GM12878 (cell line): ENCODE results near the gene AGRN. TPM values are rescaled to one million over a fixed set of nuclear protein-coding genes. Genes with fewer than 3 reads are reported as not detected.

ENCODE experiments used
- ATAC-seq: fragments of 200-7000 bp; cut with Tn5 transposase; 3 replicates; pipeline ENCODE4 v1.9.1; 2020; ENCODE audit warnings: mild to moderate bottlenecking, moderate library complexity
- BruUV-seq: library from RNA; stranded (reverse); fragments of 400-500 nt; replicated peaks from 2 replicates; lab custom pipeline; 2021; lab: Mats Ljungman, UMichigan
- CTCF ChIA-PET: fragments of 300-600 bp; sonication (Branson Sonifier 250); formaldehyde crosslinking; extraction: SDS; loops from one replicate; lab custom pipeline; 2021; ENCODE audit warnings: inconsistent platforms; lab: Yijun Ruan, JAX
- POLR2A ChIA-PET: fragments of 350-600 bp; formaldehyde crosslinking; extraction: SDS; loops from one replicate; lab custom pipeline; 2021; ENCODE audit warnings: inconsistent platforms; lab: Charles Lee
- RAD21 ChIA-PET: fragments of 300-600 bp; sonication (Branson Sonifier 250); formaldehyde crosslinking; loops from one replicate; lab custom pipeline; 2023; ENCODE audit warnings: antibody characterized with exemption; ENCODE audit not compliant: unreplicated experiment; lab: Charles Lee
- SMC1A ChIA-PET: fragments of 300-600 bp; sonication (Branson Sonifier 250); formaldehyde crosslinking; loops from one replicate; lab custom pipeline; 2023; ENCODE audit not compliant: unreplicated experiment, uncharacterized antibody; lab: Charles Lee
- DNase-seq: peaks from one replicate; pipeline ENCODE4 v3.0.0-alpha.2; 2011; ENCODE audit warnings: low read depth, low spot score
- FAIRE-seq: peaks from 3 replicates; lab custom pipeline; 2011; peaks lifted over from hg19 to GRCh38; lab: Jason Lieb, UNC
- H2AFZ ChIP-seq: 2 replicates; pipeline ENCODE4 v1.6.0; 2011; ENCODE audit warnings: low read depth, low read length, control low read depth; ENCODE audit not compliant: control insufficient read depth
- H3K27ac ChIP-seq: 2 replicates; pipeline ENCODE4 v1.5.1; 2011; ENCODE audit warnings: control low read depth; ENCODE audit not compliant: control insufficient read depth, insufficient read depth
- H3K27me3 ChIP-seq, 2 experiments: replicated peaks in 1 of 2; 2 replicates each; pipeline versions ENCODE4 v1.6.0 to v1.6.1; 2011; ENCODE audit warnings: low read length in 1 of 2; ENCODE audit not compliant: control insufficient read depth in 2 of 2, insufficient read depth in 2 of 2
- H3K36me3 ChIP-seq, 2 experiments: 2 replicates each; pipeline ENCODE4 v1.5.1; 2011; ENCODE audit warnings: low read length in 1 of 2; ENCODE audit not compliant: control insufficient read depth in 2 of 2, insufficient read depth in 2 of 2
- H3K4me1 ChIP-seq: 2 replicates; pipeline ENCODE4 v1.6.1; 2011; ENCODE audit warnings: mild to moderate bottlenecking, low read length, moderate library complexity, mixed read lengths; ENCODE audit not compliant: control insufficient read depth, insufficient read depth
- H3K4me2 ChIP-seq: 2 replicates; pipeline ENCODE4 v1.6.0; 2011; ENCODE audit warnings: control low read depth; ENCODE audit not compliant: control insufficient read depth, insufficient read depth
- H3K4me3 ChIP-seq: fragments of 200-600 bp; sonication (generic); 2 replicates; pipeline ENCODE4 v1.5.1; 2016
- H3K79me2 ChIP-seq: 2 replicates; pipeline ENCODE4 v1.6.0; 2011; ENCODE audit warnings: low read length; ENCODE audit not compliant: control insufficient read depth, insufficient read depth
- H3K9ac ChIP-seq: 2 replicates; pipeline ENCODE4 v1.8.0; 2011; ENCODE audit warnings: low read length, control low read depth, mixed read lengths; ENCODE audit not compliant: control insufficient read depth, insufficient read depth
- H3K9me3 ChIP-seq: replicated peaks from 3 replicates; pipeline ENCODE4 v1.5.1; 2011; ENCODE audit warnings: mild to moderate bottlenecking, low read length; ENCODE audit not compliant: control insufficient read depth, insufficient read depth
- H4K20me1 ChIP-seq: 2 replicates; pipeline ENCODE4 v1.6.0; 2011; ENCODE audit not compliant: control insufficient read depth, insufficient read depth
- BRCA1 ChIP-seq: IDR thresholded peaks from 2 replicates; pipeline ENCODE4 v1.6.1; 2011; ENCODE audit warnings: low read depth, low read length, improper control_type of control experiment
- DPF2 ChIP-seq: fragments of 450-650 bp; IDR thresholded peaks from 2 replicates; pipeline ENCODE4 v1.6.1; 2017; ENCODE audit warnings: mild to moderate bottlenecking
- EGR1 ChIP-seq, 2 experiments: IDR thresholded peaks; 1 replicate in 1 of 2; 2 replicates in 1 of 2; pipeline ENCODE4 v1.6.1; 2011 to 2012; ENCODE audit warnings: low read depth in 2 of 2, low read length in 2 of 2, borderline replicate concordance in 1 of 2, mild to moderate bottlenecking in 1 of 2, moderate library complexity in 1 of 2
- EZH2 ChIP-seq: IDR thresholded peaks from 2 replicates; pipeline ENCODE4 v1.6.1; 2012; ENCODE audit warnings: low read depth, mild to moderate bottlenecking, control low read depth, inconsistent platforms, low read length, borderline replicate concordance; ENCODE audit not compliant: control insufficient read depth
- NFIC ChIP-seq: IDR thresholded peaks from 2 replicates; pipeline ENCODE4 v1.6.1; 2012; ENCODE audit warnings: low read depth, mild to moderate bottlenecking, inconsistent platforms, low read length, moderate library complexity
- NRF1 ChIP-seq: conservative IDR thresholded peaks from 2 replicates; pipeline ENCODE4 v1.6.1; 2011; ENCODE audit warnings: mild to moderate bottlenecking, low read depth, low read length, improper control_type of control experiment
- PAX8 ChIP-seq: fragments of 450-650 bp; IDR thresholded peaks from 2 replicates; pipeline ENCODE4 v1.6.1; 2017; ENCODE audit warnings: mild to moderate bottlenecking, moderate library complexity
- PML ChIP-seq: IDR thresholded peaks from 2 replicates; pipeline ENCODE4 v1.6.1; 2012; ENCODE audit warnings: low read length, inconsistent platforms
- RAD21 ChIP-seq: IDR thresholded peaks from 2 replicates; pipeline ENCODE4 v1.6.1; 2011; ENCODE audit warnings: mild to moderate bottlenecking, low read depth, low read length, moderate library complexity; ENCODE audit not compliant: insufficient read depth
- RCOR1 ChIP-seq: conservative IDR thresholded peaks from 2 replicates; pipeline ENCODE4 v1.6.1; 2012; ENCODE audit warnings: low read depth, low read length, improper control_type of control experiment
- SMAD5 ChIP-seq: IDR thresholded peaks from 2 replicates; pipeline ENCODE4 v1.6.1; 2016; ENCODE audit warnings: antibody characterized with exemption, low read depth
- SUPT20H ChIP-seq: IDR thresholded peaks from 2 replicates; pipeline ENCODE4 v1.6.1; 2011; ENCODE audit warnings: low read depth, mild to moderate bottlenecking, low read length, moderate library complexity, borderline replicate concordance; ENCODE audit not compliant: control insufficient read depth
- WGBS: methylation state at CpG from one replicate; pipeline ENCODE4 v1.1.6; 2016; ENCODE audit warnings: low lambda C conversion rate; ENCODE audit not compliant: insufficient replicate concordance, insufficient coverage; ENCODE audit errors: missing lambda C conversion rate; 5-methylcytosine and 5-hydroxymethylcytosine counted together
- in situ Hi-C: fragments of 300-500 bp; cut with MboI; formaldehyde crosslinking; loops from 9 replicates; pipeline ENCODE4 v1.14.3; 2018; ENCODE audit warnings: mixed read lengths
- intact Hi-C: fragments of 100-400 bp; cut with micrococcal nuclease; formaldehyde crosslinking; loops from one replicate; pipeline ENCODE4 v1.14.2; 2022; ENCODE audit not compliant: unreplicated experiment
- polyA plus RNA-seq, 11 experiments: library from polyadenylated mRNA; depleted of rRNA in 4 of 11; unstranded in 6 of 11; stranded (reverse) in 5 of 11; fragments of >200 nt; fragmentation: Nextera tagmentation in 4 of 11; fragmentation: Illumina TruSeq in 1 of 11; extraction: Ambion mirVana in 4 of 11; extraction: Trizol in 1 of 11; gene quantifications; 1 replicate in 1 of 11; 2 replicates in 10 of 11; pipeline versions ENCODE4 v1.2.1 to v1.2.3, GENCODE V29; 2011 to 2016; ENCODE audit warnings: inconsistent platforms in 2 of 11, missing spikeins in 2 of 11, low read depth in 1 of 11
- total RNA-seq, 4 experiments: library from RNA; depleted of rRNA in 3 of 4; stranded (reverse); fragments of >200 nt in 3 of 4; fragmentation: Illumina TruSeq in 1 of 4; extraction: Trizol in 1 of 4; gene quantifications; 2 replicates each; pipeline versions ENCODE4 v1.2.1 to v1.2.3, GENCODE V29; 2013 to 2021
- TF ChIP-seq, protein P1 (sequence below): IDR thresholded peaks from 2 replicates; pipeline ENCODE4 v1.6.1; 2012; ENCODE audit warnings: mild to moderate bottlenecking, low read depth, low read length
- TF ChIP-seq, protein P2 (sequence below): fragments of 450-650 bp; formaldehyde crosslinking; IDR thresholded peaks from 2 replicates; pipeline ENCODE4 v1.4.0; 2020; ENCODE audit warnings: mild to moderate bottlenecking, moderate library complexity
- TF ChIP-seq, protein P3 (sequence below): IDR thresholded peaks from 2 replicates; pipeline ENCODE4 v1.6.1; 2012; ENCODE audit warnings: low read depth, low read length, improper control_type of control experiment

Gene AGRN
- total and polyA plus RNA-seq, 10 of the 15 experiments (the other 5 are each of a cell fraction or from before 2014, with no cell fraction given) = 0.02 to 41.8 (median 4.1) TPM

DNA sequence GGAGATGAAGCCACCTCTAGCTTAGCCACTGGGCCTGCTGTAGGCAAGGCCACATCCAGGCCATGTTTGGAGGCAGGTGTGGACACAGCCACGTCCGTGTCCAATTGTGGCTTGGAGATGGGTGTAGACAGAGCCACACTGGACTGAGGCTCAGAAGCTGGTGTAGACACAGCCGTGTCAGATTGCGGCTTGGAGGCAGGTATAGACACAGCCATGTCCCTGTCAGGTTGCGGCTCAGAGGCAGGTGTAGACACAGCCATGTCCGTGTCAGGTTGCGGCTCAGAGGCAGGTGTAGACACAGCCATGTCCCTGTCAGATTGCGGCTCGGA is 40.2 kb upstream of the AGRN start:
- TF ChIP-seq NFIC (no peak), SUPT20H (no peak), PAX8 (no peak), BRCA1 (no peak), PML (no peak), EGR1 (IDR thresholded peaks at IDR 0.05; ENCODE audit: borderline replicate concordance in 1 of 2, low read depth in 2 of 2, low read length in 2 of 2) (no peak), NRF1 (no peak), RAD21 (no peak), SMAD5 (no peak), EZH2 (no peak), RCOR1 (no peak), DPF2 (no peak)
- TF ChIP-seq, protein P1, sequence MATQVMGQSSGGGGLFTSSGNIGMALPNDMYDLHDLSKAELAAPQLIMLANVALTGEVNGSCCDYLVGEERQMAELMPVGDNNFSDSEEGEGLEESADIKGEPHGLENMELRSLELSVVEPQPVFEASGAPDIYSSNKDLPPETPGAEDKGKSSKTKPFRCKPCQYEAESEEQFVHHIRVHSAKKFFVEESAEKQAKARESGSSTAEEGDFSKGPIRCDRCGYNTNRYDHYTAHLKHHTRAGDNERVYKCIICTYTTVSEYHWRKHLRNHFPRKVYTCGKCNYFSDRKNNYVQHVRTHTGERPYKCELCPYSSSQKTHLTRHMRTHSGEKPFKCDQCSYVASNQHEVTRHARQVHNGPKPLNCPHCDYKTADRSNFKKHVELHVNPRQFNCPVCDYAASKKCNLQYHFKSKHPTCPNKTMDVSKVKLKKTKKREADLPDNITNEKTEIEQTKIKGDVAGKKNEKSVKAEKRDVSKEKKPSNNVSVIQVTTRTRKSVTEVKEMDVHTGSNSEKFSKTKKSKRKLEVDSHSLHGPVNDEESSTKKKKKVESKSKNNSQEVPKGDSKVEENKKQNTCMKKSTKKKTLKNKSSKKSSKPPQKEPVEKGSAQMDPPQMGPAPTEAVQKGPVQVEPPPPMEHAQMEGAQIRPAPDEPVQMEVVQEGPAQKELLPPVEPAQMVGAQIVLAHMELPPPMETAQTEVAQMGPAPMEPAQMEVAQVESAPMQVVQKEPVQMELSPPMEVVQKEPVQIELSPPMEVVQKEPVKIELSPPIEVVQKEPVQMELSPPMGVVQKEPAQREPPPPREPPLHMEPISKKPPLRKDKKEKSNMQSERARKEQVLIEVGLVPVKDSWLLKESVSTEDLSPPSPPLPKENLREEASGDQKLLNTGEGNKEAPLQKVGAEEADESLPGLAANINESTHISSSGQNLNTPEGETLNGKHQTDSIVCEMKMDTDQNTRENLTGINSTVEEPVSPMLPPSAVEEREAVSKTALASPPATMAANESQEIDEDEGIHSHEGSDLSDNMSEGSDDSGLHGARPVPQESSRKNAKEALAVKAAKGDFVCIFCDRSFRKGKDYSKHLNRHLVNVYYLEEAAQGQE = no peak
- TF ChIP-seq, protein P2, sequence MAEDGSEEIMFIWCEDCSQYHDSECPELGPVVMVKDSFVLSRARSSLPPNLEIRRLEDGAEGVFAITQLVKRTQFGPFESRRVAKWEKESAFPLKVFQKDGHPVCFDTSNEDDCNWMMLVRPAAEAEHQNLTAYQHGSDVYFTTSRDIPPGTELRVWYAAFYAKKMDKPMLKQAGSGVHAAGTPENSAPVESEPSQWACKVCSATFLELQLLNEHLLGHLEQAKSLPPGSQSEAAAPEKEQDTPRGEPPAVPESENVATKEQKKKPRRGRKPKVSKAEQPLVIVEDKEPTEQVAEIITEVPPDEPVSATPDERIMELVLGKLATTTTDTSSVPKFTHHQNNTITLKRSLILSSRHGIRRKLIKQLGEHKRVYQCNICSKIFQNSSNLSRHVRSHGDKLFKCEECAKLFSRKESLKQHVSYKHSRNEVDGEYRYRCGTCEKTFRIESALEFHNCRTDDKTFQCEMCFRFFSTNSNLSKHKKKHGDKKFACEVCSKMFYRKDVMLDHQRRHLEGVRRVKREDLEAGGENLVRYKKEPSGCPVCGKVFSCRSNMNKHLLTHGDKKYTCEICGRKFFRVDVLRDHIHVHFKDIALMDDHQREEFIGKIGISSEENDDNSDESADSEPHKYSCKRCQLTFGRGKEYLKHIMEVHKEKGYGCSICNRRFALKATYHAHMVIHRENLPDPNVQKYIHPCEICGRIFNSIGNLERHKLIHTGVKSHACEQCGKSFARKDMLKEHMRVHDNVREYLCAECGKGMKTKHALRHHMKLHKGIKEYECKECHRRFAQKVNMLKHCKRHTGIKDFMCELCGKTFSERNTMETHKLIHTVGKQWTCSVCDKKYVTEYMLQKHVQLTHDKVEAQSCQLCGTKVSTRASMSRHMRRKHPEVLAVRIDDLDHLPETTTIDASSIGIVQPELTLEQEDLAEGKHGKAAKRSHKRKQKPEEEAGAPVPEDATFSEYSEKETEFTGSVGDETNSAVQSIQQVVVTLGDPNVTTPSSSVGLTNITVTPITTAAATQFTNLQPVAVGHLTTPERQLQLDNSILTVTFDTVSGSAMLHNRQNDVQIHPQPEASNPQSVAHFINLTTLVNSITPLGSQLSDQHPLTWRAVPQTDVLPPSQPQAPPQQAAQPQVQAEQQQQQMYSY (CRISPR knock-in tag) = no peak
- TF ChIP-seq, protein P3, sequence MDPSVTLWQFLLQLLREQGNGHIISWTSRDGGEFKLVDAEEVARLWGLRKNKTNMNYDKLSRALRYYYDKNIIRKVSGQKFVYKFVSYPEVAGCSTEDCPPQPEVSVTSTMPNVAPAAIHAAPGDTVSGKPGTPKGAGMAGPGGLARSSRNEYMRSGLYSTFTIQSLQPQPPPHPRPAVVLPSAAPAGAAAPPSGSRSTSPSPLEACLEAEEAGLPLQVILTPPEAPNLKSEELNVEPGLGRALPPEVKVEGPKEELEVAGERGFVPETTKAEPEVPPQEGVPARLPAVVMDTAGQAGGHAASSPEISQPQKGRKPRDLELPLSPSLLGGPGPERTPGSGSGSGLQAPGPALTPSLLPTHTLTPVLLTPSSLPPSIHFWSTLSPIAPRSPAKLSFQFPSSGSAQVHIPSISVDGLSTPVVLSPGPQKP = no peak
- no peak overlapping the region for H3K9ac ChIP-seq
- no peak overlapping the region for H2AFZ ChIP-seq
- H3K4me1 ChIP-seq = no peaks in the 10 kb centered on the region
- H3K4me3 ChIP-seq = no peak overlapping the region
- ChIA-PET RAD21 (no interaction called here), SMC1A (no interaction called here), POLR2A (interaction anchor here (0.6 kb wide), 1 partner anchor 177 kb away, joined by 4 read pairs; no protein-coding TSS in a partner anchor), CTCF (interaction anchor here (8.0 kb wide), 1 partner anchor 23 kb away, joined by 56 read pairs; no protein-coding TSS in a partner anchor)
- BruUV-seq = no TSS peak
- no peak for FAIRE-seq
- no peak for DNase-seq
- no peaks in the 10 kb centered on the region for H3K36me3 ChIP-seq
- intact Hi-C loops = no loop called here
- no peaks in the 10 kb centered on the region for H3K79me2 ChIP-seq
- H3K27ac ChIP-seq = no peak overlapping the region
- no peaks in the 10 kb centered on the region for H3K27me3 ChIP-seq
- no peaks in the 10 kb centered on the region; the same call in 2 of the 3 replicates for H3K9me3 ChIP-seq
- in situ Hi-C loops = loop anchor here (5.0 kb wide), 1 partner anchor 83 kb away; no protein-coding TSS in a partner anchor
- no peaks in the 10 kb centered on the region for H4K20me1 ChIP-seq
- no peak overlapping the region for H3K4me2 ChIP-seq
- no peak for ATAC-seq
- WGBS = 62% methylated on average over 9 of the region's 9 CpGs
